OCI-LY7 (cell line): ENCODE measurements around the gene COL11A2.

Experiments
- CTCF ChIP-seq: fragments of 200-600 bp; sonication (generic); conservative IDR thresholded peaks from 2 replicates; pipeline ENCODE4 v1.5.1; 2014; ENCODE audit warnings: mild to moderate bottlenecking, antibody characterized with exemption, low read length, moderate library complexity, mixed read lengths
- EZH2phosphoT487 ChIP-seq: fragments of 200-600 bp; sonication (generic); IDR thresholded peaks from 2 replicates; pipeline ENCODE4 v1.6.1; 2018; ENCODE audit warnings: low read depth, borderline replicate concordance, mild to moderate bottlenecking, mixed run types, antibody characterized with exemption, low read length, moderate library complexity, mixed read lengths

- no peak for TF ChIP-seq CTCF
- TF ChIP-seq EZH2phosphoT487, result no peak
Observed at GRCh38 chr6:33216117-33216649, 23.9 kb upstream of the COL11A2 start.
